Stimulated activated naive CD8-positive, alpha-beta T cell treated with anti-CD3 and anti-CD28 coated beads, Interleukin-15, Interleukin-2, amounts not matched to agents 100 ng/mL and 50 ng/mL, for 24 hours (primary cell): ENCODE data around the gene AFG1L.
A peak's percentile ranks its signal among the peaks of the same experiment; 100 is the strongest.
"Not testable (repeated sequence)": the region's sequence is repeated elsewhere in the genome, so short reads cannot be mapped to it uniquely, and the experiment has no call there.

Experiments
- H3K27ac Mint-ChIP-seq: one replicate; pipeline ENCODE4 v1.8.0; 2021; ENCODE audit warnings: mild to moderate bottlenecking, mixed read lengths
- H3K27me3 Mint-ChIP-seq: one replicate; pipeline ENCODE4 v1.8.0; 2021; ENCODE audit warnings: mixed read lengths
- H3K36me3 Mint-ChIP-seq: one replicate; pipeline ENCODE4 v1.8.0; 2021; ENCODE audit warnings: low read depth, mixed read lengths
- H3K4me1 Mint-ChIP-seq: one replicate; pipeline ENCODE4 v1.8.0; 2021; ENCODE audit warnings: low read depth, mixed read lengths
- H3K4me3 Mint-ChIP-seq: one replicate; pipeline ENCODE4 v1.8.0; 2021; ENCODE audit warnings: mild to moderate bottlenecking, mixed read lengths
- H3K9me3 Mint-ChIP-seq: one replicate; pipeline ENCODE4 v1.8.0; 2021; ENCODE audit warnings: mixed read lengths

The AFG1L gene

DNA sequence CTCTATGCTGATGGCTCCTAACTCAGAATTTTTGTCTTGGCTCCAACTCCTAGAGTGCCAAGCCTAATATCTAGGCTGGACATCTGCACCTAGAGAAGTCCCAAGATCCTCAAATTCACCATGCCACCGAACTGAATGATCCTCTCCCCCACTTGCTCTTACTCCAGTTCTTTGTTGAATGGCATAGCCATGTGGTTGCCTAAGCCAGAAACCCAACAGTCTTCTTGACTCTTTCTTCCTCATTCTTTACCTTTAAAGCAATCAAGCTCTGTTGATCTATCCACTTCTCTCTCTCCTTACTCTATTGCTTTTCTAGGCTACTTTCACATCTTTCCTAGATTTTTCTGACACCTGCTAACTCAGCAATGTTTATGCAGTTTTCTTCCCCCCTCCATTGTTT is 139.4 kb downstream of the AFG1L start:
- no peak overlapping the region for H3K4me3 Mint-ChIP-seq
- no peaks in the 10 kb centered on the region for H3K27me3 Mint-ChIP-seq
- H3K4me1 Mint-ChIP-seq = peaks cover 3% of the 10 kb centered on the region
- no peaks in the 10 kb centered on the region for H3K9me3 Mint-ChIP-seq
- H3K27ac Mint-ChIP-seq = no peak overlapping the region
- H3K36me3 Mint-ChIP-seq = peaks cover 3% of the 10 kb centered on the region

DNA sequence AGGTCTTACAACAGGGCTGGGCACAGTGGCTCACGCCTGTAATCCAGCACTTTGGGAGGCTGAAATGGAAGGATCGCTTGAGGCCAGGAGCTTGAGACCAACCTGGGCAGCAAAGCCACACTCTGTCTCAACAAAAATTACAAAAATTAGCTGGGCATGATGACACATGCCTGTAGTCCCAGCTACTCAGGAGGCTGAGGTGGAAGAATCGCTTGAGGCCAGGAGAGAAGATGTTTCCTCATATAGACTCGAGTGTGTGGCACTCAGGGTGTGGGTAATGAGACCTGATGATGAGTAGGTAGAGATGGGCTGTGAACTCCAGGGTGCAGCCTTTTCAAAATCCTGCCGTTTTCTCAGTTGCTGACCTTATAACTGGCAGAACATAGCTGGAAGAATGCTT is 140.5 kb downstream of the AFG1L start:
- no peak overlapping the region for H3K27ac Mint-ChIP-seq

DNA sequence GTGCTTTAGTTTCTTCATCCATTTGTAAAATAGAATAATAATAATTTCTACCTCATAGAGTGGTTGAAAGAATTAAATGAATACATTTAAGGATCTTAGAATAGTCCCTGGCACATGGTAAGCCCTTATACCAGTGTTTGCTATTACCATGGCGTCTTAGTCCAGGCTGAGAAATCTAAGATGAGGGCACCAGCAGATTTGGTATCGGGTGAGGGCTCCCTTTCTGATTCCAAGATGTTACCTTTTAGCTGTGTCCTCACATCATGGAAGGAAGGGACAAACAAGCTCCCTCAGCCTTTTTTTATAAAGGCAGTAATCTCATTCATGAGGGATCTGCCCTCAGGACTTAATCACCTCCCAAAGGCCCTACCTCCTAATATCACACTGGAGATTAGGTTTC is 141.9 kb downstream of the AFG1L start:
- H3K27ac Mint-ChIP-seq = no peak overlapping the region
- H3K36me3 Mint-ChIP-seq = peaks cover 3% of the 10 kb centered on the region
- H3K9me3 Mint-ChIP-seq = no peaks in the 10 kb centered on the region
- H3K27me3 Mint-ChIP-seq = no peaks in the 10 kb centered on the region
- H3K4me3 Mint-ChIP-seq = no peak overlapping the region
- peaks cover 3% of the 10 kb centered on the region for H3K4me1 Mint-ChIP-seq

More for the DNA sequence above, 140.5 kb downstream of the AFG1L start:
- Mint-ChIP-seq H3K36me3 (peaks cover 3% of the 10 kb centered on the region), H3K4me1 (peaks cover 3% of the 10 kb centered on the region), H3K4me3 (no peak overlapping the region), H3K27me3 (no peaks in the 10 kb centered on the region), H3K9me3 (no peaks in the 10 kb centered on the region)

DNA sequence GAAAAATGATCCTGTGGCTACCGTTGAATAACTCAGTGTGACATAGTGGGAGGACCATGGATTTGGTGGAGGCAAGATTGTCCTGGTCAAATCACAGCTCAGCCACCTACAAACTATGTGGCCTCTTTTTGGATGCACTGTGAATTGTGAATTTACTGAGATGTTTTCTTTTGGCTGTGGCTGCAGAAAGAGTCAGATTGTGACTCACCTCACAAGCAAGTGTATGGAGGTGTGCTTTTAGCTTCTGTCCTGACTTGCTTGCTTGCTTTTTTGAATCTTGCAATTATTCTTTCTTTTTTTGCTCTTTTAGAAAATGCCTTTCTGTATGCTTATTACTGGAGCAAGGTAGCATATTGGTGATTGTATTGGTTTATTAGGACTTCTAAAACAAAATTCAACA is 143.0 kb downstream of the AFG1L start:
- H3K27me3 Mint-ChIP-seq = peaks cover under 1% of the 10 kb centered on the region
- H3K9me3 Mint-ChIP-seq = no peaks in the 10 kb centered on the region
- H3K27ac Mint-ChIP-seq = no peak overlapping the region
- no peak overlapping the region for H3K4me3 Mint-ChIP-seq
- H3K36me3 Mint-ChIP-seq = peaks cover 3% of the 10 kb centered on the region
- H3K4me1 Mint-ChIP-seq = peaks cover 2% of the 10 kb centered on the region

DNA sequence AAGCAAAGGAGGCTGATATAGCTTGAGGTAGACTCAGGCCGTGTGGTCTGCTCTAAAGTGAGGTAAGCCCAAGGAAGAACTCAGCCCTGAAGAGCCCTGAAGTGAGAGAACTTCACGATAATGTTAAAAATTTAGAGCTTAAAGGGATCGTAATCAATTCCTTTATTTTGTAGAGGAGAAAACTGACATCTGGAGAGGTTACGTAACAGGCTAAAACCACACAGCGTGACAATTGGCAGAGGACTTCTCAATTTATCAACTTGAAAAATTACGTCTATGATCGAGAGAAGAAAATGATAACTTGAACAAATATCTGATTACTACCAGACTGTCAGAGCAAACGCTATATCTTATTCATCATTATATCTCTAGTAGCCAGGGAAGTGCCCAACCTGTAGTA is 144.1 kb downstream of the AFG1L start:
- Mint-ChIP-seq H3K4me3 (no peak overlapping the region), H3K27me3 (peaks cover 6% of the 10 kb centered on the region), H3K27ac (no peak overlapping the region), H3K9me3 (no peaks in the 10 kb centered on the region), H3K4me1 (no peaks in the 10 kb centered on the region), H3K36me3 (peaks cover 3% of the 10 kb centered on the region)

DNA sequence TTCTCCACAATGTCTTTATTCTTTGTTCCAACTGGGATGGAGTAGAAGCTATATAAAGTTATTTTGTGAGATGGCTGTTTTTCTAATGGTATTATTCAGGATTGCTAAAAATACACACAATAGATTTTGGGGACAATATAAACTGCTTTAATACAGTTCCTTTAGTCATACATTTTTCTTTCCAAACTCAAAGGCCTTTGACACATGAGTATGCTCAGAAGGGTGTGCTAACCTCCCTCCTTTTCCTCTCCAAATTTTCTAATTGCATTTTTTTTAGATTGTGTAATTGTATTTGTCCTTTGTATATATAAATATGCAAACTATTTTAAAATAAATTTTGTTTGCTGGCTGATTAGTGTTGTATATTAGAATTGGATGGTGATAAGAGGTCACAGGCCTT is 146.3 kb downstream of the AFG1L start:
- peaks cover 19% of the 10 kb centered on the region for H3K4me1 Mint-ChIP-seq
- no peaks in the 10 kb centered on the region for H3K36me3 Mint-ChIP-seq
- no peak overlapping the region for H3K4me3 Mint-ChIP-seq
- H3K27me3 Mint-ChIP-seq = peaks cover 6% of the 10 kb centered on the region
- H3K9me3 Mint-ChIP-seq = no peaks in the 10 kb centered on the region
- no peak overlapping the region for H3K27ac Mint-ChIP-seq

DNA sequence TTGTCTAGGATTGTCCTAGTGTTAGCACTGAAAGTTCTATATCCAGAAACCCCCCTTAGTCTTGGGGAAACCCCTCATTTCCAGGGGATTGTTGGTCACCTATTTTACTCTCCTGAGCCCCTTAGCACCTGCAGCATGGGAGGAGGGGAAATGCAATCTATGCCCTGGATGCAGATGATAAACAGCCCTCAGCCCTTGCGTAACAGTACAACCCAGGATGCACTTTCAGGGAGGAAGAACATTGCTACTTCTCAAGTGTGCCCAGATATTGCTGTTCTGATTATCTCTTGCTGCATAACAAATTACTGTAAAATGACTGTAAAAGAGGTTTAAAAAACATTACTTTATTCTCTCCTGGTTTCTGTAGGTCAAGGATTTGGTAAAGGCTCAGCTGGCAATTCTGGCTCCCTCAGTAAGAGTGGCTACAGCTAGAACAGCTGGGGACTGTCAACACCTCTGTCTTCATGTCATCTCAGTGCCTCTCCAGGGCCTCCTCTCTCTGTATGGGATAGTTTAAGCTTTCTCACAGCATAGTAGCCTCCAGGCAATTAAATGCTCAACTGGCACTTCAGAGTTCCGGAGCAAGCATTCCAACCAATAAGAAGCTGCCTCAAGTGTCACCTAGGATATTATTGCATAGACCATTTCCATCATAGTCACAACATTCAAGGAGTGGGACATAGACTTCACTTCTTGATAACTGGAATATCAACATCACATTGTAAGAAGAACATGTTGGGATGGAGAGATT is 148.1 kb downstream of the AFG1L start:
- H3K36me3 Mint-ChIP-seq = no peaks in the 10 kb centered on the region
- H3K27me3 Mint-ChIP-seq = peaks cover 6% of the 10 kb centered on the region
- no peaks in the 10 kb centered on the region for H3K9me3 Mint-ChIP-seq
- no peak overlapping the region for H3K27ac Mint-ChIP-seq
- H3K4me3 Mint-ChIP-seq = no peak overlapping the region
- peaks cover 21% of the 10 kb centered on the region for H3K4me1 Mint-ChIP-seq

DNA sequence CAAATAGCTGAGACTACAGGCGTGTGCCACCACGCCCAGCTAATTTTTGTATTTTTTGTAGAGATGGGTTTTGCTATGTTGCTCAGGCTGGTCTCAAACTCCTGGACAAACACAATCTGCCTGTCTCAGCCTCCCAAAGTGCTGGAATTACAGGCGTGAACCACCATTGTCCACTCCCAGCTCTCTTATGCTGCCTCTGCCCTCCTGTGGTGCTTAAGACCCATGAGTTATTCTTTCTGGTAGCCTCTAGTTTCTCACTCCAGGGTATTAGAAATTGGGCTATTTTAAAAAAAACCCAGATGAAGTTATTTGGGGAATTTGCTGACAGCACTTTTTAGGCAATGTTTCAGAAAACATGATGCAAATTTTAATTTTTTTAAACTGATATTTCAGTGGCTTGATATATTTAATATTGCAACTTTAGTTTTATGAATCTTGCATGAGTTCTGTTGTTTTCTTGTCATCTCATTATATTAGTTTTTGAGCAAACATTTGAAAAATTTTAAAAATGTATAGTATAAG is 151.8 kb downstream of the AFG1L start:
- peaks cover 21% of the 10 kb centered on the region for H3K4me1 Mint-ChIP-seq
- no peak overlapping the region for H3K4me3 Mint-ChIP-seq
- H3K27ac Mint-ChIP-seq = no peak overlapping the region
- no peaks in the 10 kb centered on the region for H3K9me3 Mint-ChIP-seq
- peaks cover 6% of the 10 kb centered on the region for H3K27me3 Mint-ChIP-seq
- H3K36me3 Mint-ChIP-seq = no peaks in the 10 kb centered on the region

DNA sequence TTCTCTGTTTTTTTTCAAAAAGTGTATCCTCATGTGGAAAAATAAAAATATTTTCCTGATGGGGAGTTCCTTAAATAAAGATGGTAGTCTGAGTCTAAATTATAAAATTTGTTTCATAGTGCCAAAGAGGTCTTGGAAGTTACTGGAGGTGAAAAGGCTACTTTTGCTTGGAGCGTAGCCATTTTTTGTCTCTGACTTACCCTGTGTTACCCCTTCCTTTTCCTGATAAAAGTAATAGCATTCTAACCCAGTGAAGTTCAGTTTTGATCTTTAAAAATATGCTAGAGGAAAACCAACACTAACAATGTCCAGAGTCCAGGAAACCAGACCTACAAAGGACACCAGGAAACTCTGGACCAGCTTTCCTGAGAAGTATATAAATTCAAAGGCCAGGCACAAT is 153.6 kb downstream of the AFG1L start:
- Mint-ChIP-seq H3K4me1 (peaks cover 22% of the 10 kb centered on the region), H3K9me3 (no peaks in the 10 kb centered on the region), H3K27ac (no peak overlapping the region), H3K36me3 (no peaks in the 10 kb centered on the region), H3K27me3 (no peaks in the 10 kb centered on the region), H3K4me3 (no peak overlapping the region)

DNA sequence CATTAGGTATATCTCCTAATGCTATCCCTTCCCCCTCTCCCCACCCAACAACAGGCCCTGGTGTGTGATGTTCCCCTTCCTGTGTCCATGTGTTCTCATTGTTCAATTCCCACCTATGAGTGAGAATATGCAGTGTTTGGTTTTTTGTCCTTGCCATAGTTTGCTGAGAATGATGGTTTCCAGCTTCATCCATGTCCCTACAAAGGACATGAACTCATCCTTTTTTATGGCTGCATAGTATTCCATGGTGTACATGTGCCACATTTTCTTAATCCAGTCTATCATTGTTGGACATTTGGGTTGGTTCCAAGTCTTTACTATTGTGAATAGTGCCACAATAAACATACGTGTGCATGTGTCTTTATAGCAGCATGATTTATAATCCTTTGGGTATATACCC is 154.9 kb downstream of the AFG1L start:
- H3K27ac Mint-ChIP-seq, H3K36me3 Mint-ChIP-seq, H3K27me3 Mint-ChIP-seq, H3K9me3 Mint-ChIP-seq, H3K4me3 Mint-ChIP-seq: not testable (repeated sequence)
- peaks cover 24% of the 10 kb centered on the region for H3K4me1 Mint-ChIP-seq

DNA sequence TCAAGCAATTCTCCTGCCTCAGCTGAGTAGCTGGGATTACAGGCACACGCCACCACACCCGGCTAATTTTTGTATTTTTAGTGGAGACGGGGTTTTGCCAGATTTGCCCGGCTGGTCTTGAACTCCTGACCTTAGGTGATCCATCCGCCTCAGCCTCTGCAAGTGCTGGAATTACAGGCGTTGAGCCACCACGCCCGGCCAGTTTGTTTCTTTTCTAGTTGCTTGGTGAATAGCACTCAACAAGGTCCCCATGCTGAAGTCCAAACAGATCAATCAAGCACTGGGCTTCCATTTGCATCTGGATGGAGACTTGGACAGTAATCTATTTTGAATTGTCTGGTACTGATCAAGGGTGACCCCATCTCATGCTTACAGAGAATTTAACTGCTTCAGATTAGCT is 157.0 kb downstream of the AFG1L start:
- no peak overlapping the region for H3K27ac Mint-ChIP-seq
- H3K4me3 Mint-ChIP-seq = no peak overlapping the region
- no peaks in the 10 kb centered on the region for H3K27me3 Mint-ChIP-seq
- no peaks in the 10 kb centered on the region for H3K36me3 Mint-ChIP-seq
- peaks cover 8% of the 10 kb centered on the region for H3K4me1 Mint-ChIP-seq
- H3K9me3 Mint-ChIP-seq = no peaks in the 10 kb centered on the region

DNA sequence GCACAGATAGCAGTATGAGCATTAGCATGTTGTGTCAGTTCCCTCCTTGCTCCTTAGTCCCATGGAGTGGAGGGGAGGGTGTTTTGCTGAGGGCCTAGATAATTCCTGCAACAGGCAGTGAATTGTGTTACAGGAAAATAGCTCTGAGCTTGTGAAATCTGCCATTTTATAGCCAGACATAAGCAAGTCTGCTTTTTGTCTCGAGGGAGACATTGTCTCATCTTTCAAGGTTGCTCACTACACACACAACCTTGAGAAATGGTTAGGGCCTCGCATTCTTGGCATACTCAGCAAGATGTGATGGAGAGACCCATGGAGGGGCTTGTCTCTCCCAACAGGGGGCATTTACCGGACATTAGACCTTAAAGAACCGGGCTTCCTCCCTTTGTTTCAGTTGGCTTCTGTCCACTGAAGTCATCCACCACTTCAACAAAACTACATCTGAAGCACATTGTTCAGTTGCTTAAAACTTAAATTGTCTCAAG is 157.9 kb downstream of the AFG1L start:
- no peaks in the 10 kb centered on the region for H3K36me3 Mint-ChIP-seq
- no peak overlapping the region for H3K4me3 Mint-ChIP-seq
- no peak overlapping the region for H3K27ac Mint-ChIP-seq
- peaks cover 8% of the 10 kb centered on the region for H3K4me1 Mint-ChIP-seq
- no peaks in the 10 kb centered on the region for H3K9me3 Mint-ChIP-seq
- no peaks in the 10 kb centered on the region for H3K27me3 Mint-ChIP-seq

DNA sequence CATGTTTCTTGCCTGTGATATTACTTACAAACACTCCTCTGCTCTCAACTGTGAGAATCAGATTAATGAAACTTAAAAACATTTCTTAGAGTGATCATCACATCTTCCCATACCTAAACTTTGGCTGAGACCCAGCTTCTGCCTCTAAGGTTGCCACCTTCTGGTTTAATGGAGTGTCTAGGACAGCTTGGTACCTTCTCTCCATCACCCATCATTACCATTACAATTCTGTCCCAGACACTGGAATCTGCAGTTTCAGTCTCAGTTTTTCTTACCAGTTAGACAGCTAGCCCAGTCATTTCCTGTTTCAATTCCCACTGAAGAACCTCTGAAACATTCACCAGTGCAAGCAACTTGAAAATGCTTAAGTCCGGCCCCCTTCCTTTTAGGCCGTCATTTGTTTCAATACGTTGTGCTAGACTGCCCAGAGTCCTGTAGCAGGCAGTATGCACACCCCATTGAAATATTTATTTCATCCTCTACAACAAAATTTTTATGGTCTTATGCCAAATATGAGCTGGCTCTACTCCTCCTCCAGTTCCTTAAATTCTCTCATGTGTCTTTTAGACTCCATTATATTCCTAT is 158.8 kb downstream of the AFG1L start:
- no peak overlapping the region for H3K27ac Mint-ChIP-seq
- no peaks in the 10 kb centered on the region for H3K36me3 Mint-ChIP-seq
- no peaks in the 10 kb centered on the region for H3K27me3 Mint-ChIP-seq
- peak overlapping the region; percentile 4 for H3K4me3 Mint-ChIP-seq
- no peaks in the 10 kb centered on the region for H3K9me3 Mint-ChIP-seq
- peaks cover 8% of the 10 kb centered on the region for H3K4me1 Mint-ChIP-seq

DNA sequence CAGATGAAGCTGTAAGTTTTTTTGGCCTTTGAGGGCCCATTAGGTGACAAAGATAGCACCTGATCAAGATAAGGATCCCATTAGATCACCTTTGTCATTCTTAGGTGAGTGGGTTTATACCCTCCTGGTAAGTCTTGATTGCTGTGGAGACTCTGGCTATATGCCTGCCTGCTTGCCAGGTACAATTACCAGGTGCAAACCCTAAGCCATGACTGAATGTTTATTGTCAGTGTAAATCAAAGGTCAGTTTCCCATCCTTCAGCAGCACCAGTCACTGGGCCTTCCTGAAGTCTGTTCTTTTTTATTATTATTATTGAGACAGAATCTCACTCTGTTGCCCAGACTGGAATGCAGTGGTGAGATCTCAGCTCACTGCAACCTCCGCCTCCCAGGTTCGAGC is 159.5 kb downstream of the AFG1L start:
- H3K4me1 Mint-ChIP-seq = peaks cover 8% of the 10 kb centered on the region
- H3K36me3 Mint-ChIP-seq = no peaks in the 10 kb centered on the region
- H3K9me3 Mint-ChIP-seq = no peaks in the 10 kb centered on the region
- no peak overlapping the region for H3K27ac Mint-ChIP-seq
- H3K27me3 Mint-ChIP-seq = no peaks in the 10 kb centered on the region
- no peak overlapping the region for H3K4me3 Mint-ChIP-seq

DNA sequence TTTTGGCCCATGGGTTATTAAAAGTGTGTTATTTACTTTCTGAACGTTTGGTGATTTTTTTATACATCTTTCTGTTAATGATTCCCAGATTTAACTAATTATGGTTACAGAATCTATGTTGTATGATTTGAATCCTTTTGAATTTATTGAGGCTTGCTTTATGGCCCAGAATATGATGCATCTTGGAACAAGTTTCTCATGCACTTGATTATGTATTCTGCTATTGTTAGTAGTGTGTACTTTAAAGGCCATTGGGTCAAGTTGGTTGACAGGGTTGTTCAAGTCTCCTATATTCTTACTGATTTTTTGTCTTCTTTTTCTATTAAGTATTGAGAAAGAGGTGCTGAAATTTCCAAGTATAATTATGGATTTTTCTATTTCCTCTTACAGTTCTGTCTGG is 160.8 kb downstream of the AFG1L start:
- no peak overlapping the region for H3K4me3 Mint-ChIP-seq
- no peaks in the 10 kb centered on the region for H3K27me3 Mint-ChIP-seq
- no peaks in the 10 kb centered on the region for H3K36me3 Mint-ChIP-seq
- H3K4me1 Mint-ChIP-seq = peaks cover 8% of the 10 kb centered on the region
- no peak overlapping the region for H3K27ac Mint-ChIP-seq
- no peaks in the 10 kb centered on the region for H3K9me3 Mint-ChIP-seq

DNA sequence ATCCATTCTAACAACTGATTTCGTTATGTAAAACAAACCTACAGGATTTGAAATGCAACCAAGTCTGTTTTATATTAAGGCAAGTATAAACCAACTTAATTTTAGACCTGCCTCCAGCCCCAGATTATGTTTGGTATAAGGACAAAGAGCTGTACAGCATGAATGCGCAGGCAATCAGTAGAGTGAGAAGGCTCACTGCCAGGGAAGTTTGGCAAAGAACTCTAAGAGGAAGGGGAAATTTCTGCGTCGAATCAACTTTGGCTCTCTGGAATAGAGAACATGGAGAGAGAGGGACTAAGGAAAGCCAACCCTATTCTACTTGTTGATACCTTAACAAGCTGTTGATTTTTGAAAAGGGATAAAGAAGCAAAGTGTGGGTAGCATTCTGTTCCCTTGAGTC is 168.9 kb downstream of the AFG1L start:
- Mint-ChIP-seq H3K36me3 (no peaks in the 10 kb centered on the region), H3K4me1 (no peaks in the 10 kb centered on the region), H3K9me3 (no peaks in the 10 kb centered on the region), H3K27ac (no peak overlapping the region), H3K27me3 (no peaks in the 10 kb centered on the region), H3K4me3 (no peak overlapping the region)
